ENCODE measurements around the gene NCOA5. TPM values are rescaled to one million over a fixed set of nuclear protein-coding genes. Genes with fewer than 3 reads are reported as not detected.
A peak's percentile ranks its signal among the peaks of the same experiment; 100 is the strongest.

Gene NCOA5
- total RNA-seq, 1 experiment from 2014 or later = 13.7 TPM

- peak; percentile 63 for DNase-seq (ENCODE audit: low spot score)
- in situ Hi-C loops (cut with HindIII; ENCODE audit: low sequenced_read_pairs) = no loop called here
These were observed 38.0 kb downstream of the NCOA5 start for GRCh38 chr20:46051556-46052308.

GRCh38 chr20:46050885-46051284 lies 38.9 kb downstream of the NCOA5 start:
- in situ Hi-C loops (cut with HindIII; ENCODE audit: low sequenced_read_pairs) = no loop called here
- no peak for DNase-seq (ENCODE audit: low spot score)

- no peak for DNase-seq (ENCODE audit: low spot score)
- in situ Hi-C loops (cut with HindIII; ENCODE audit: low sequenced_read_pairs) = no loop called here
These were observed 39.3 kb downstream of the NCOA5 start for GRCh38 chr20:46050444-46050843.

- DNase-seq (ENCODE audit: low spot score) = no peak
- in situ Hi-C loops (cut with HindIII; ENCODE audit: low sequenced_read_pairs) = no loop called here
These were observed 39.9 kb downstream of the NCOA5 start for GRCh38 chr20:46049815-46050214.

GRCh38 chr20:46049190-46049589 lies 40.6 kb downstream of the NCOA5 start:
- DNase-seq (ENCODE audit: low spot score) = no peak
- in situ Hi-C loops (cut with HindIII; ENCODE audit: low sequenced_read_pairs) = no loop called here

GRCh38 chr20:46047821-46048220 lies 41.9 kb downstream of the NCOA5 start:
- in situ Hi-C loops (cut with HindIII; ENCODE audit: low sequenced_read_pairs) = no loop called here
- no peak for DNase-seq (ENCODE audit: low spot score)

DNA sequence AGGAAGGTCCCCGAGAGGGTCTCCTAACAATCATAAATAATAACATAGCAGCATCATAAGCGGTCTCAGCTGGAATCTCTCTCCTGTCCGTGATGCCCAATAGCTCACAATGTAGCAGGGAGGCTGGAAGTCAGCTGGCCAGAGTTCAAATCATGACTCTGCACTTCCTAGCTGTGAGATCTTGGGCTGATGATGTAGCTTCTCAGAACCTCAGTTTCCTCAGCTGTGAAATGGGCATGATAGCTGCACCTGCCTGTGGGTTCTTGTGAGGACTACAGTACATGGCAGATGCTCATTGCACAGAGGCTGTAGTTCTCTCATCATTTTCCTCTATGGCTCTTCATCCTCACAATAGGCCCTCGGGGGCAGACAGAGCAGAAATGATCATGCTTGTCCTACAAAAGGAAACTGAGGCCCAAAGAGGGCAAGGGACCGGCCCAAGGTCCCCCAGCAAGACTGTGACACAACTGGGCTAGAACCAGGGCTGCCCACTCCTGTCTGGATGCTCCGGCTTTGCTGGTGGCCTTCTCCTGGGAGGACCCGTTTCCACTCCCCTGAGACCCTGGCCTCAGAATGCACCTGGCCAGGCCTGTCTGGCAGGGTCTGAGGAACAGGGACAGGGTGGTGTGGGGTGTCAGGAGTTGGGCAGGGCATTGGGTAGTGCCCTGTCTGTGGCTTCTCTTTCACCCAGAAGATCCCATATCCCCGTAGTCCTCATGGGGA lies 43.0 kb downstream of the NCOA5 start:
- in situ Hi-C loops (cut with HindIII; ENCODE audit: low sequenced_read_pairs) = no loop called here
- no peak for DNase-seq (ENCODE audit: low spot score)

DNA sequence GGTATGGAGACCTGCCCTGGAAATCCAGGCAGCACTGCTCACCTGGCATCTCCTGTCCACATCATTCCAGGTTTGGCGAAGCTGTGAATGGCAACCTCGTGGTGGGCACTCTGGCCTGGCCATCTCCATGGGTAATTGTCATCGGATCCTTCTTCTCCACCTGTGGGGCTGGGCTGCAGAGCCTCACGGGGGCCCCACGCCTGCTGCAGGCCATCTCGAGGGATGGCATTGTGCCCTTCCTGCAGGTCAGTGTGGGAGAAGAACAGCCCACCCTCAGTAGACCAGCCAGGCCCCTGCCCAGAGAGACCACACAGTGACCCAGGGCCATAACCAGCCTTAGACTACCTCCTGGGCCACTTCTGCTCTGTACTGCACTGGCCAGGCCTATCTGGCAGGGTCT lies 44.9 kb downstream of the NCOA5 start:
- no peak for DNase-seq (ENCODE audit: low spot score)
- in situ Hi-C loops (cut with HindIII; ENCODE audit: low sequenced_read_pairs) = no loop called here

DNA sequence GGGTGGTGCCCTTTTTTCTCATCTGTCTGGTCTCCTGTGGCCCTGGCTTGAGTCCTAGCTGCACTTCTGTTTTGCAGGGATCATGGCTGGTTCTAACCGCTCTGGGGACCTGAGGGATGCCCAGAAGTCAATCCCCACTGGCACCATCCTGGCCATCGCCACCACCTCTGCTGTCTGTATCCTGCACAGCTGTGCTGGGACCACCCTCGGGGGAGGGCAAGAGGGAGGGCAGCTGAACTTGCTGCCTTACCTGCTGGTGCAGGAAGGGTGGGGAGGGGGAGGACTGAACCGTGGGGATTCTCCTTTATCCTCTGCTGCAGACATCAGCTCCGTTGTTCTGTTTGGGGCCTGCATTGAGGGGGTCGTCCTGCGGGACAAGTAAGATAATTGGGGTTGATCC lies 46.2 kb downstream of the NCOA5 start:
- no peak for DNase-seq (ENCODE audit: low spot score)
- in situ Hi-C loops (cut with HindIII; ENCODE audit: low sequenced_read_pairs) = no loop called here

DNA sequence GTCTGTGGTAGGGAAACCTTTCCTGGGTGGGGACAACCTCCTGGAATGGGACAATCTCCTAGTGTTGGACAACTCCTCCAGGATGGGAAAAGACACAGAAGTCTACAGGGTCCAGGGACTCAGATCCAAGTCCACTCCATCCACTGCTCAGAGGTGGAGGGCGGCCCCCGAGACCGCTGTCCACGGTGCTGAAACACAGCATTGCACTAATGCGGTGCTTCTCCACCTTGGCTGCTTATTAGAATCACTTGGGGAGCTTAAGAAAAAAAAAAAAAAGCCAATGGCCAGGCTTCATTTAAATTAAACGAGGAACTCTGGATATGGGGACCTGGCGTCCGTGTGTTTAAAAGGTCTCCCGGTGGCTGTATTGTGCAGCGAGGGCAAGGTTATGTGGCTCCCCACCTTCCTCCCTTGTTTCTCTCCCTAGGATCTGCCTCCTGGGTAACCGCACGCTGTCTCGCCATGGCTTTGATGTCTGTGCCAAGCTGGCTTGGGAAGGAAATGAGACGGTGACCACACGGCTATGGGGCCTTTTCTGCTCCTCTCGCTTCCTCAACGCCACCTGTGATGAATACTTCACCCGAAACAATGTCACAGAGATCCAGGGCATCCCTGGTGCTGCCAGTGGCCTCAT lies 48.7 kb downstream of the NCOA5 start:
- in situ Hi-C loops (cut with HindIII; ENCODE audit: low sequenced_read_pairs) = no loop called here
- no peak for DNase-seq (ENCODE audit: low spot score)

DNA sequence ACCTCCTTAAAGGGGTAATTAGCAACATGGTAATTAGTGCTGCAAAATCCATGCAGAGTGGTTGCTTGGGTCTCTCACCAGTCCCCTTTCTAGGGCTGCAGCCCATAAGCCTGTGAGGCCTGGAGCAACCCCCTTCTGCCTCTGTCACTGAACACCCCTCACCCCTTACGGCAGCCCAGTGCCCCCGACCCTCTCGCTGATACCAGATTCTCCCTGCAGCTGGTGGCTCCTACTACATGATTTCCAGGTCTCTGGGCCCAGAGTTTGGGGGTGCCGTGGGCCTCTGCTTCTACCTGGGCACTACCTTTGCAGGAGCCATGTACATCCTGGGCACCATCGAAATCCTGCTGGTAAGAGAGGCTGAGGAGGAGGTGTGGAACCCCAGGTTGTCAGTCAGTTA lies 52.7 kb downstream of the NCOA5 start:
- no peak for DNase-seq (ENCODE audit: low spot score)
- in situ Hi-C loops (cut with HindIII; ENCODE audit: low sequenced_read_pairs) = no loop called here

- in situ Hi-C loops (cut with HindIII; ENCODE audit: low sequenced_read_pairs) = no loop called here
- DNase-seq (ENCODE audit: low spot score) = peak; percentile 61
These were observed 53.4 kb downstream of the NCOA5 start for GRCh38 chr20:46036370-46036769.

DNA sequence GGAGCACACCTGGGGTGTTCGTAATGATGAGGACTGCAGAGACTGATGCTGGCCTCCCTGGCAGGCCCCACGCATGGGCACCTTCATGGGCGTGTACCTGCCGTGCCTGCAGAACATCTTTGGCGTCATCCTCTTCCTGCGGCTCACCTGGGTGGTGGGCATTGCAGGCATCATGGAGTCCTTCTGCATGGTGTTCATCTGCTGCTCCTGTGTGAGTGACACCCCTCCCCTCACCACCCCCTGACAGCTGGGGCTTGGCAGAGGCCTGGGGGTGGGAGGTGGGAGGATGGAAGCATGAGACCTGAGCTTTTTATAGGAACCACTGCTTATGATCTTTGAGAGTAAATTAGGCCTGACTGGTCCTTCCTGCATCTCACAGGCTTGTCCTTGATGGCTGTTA lies 54.0 kb downstream of the NCOA5 start:
- no peak for DNase-seq (ENCODE audit: low spot score)
- in situ Hi-C loops (cut with HindIII; ENCODE audit: low sequenced_read_pairs) = no loop called here

DNA sequence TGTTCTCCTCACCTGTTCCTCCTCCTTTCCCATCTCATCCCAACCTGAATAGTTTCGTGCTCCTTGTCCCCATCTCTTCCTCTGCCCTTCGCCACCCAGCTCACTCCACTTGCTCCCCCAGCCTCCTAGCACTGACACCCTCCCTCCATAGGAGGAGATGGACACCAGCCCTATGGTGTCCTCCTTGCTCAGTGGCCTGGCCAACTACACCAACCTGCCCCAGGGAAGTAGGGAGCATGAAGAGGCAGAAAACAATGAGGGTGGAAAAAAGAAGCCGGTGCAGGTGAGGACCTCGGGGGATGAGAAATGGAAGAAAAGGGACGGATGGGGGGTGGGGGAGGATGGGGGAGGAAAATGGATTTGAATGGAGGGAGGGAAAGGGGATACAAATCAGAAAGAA lies 54.5 kb downstream of the NCOA5 start:
- no peak for DNase-seq (ENCODE audit: low spot score)
- in situ Hi-C loops (cut with HindIII; ENCODE audit: low sequenced_read_pairs) = no loop called here

GRCh38 chr20:46034039-46034438 lies 55.7 kb downstream of the NCOA5 start:
- in situ Hi-C loops (cut with HindIII; ENCODE audit: low sequenced_read_pairs) = no loop called here
- DNase-seq (ENCODE audit: low spot score) = no peak

DNA sequence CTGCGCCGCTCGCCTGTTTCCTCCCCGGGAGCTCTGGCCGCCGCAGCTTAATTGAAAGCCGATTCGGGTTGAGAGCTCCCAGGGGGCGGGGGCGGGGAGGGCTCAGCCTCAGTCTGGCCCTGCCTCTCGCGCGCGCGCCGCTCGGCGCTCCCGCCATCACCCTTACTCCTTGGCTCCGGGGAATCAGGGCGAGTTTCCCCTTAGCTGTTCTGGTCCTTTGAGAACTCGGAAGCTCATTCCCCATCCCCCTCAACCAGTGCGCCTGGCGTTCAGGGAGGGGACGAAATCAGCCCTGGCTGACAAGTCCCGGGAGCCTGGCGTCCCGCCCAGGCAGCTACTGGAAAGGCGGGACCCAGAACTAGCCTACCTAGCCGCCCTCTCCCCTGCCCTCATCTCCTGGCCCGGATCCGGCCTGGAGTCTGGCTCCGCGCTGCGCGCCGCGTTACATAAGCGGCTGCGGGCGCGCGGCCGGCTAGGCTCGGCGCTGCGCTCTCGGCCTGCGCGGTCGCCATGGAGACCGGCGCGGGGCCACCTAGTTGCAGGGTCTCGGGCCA lies 58.0 kb downstream of the NCOA5 start:
- DNase-seq (ENCODE audit: low spot score) = peak; percentile 89

GRCh38 chr20:46031014-46031569 lies 58.7 kb downstream of the NCOA5 start:
- DNase-seq (ENCODE audit: low spot score) = peak; percentile 43
- in situ Hi-C loops (cut with HindIII; ENCODE audit: low sequenced_read_pairs) = no loop called here

More for the DNA sequence above, 58.0 kb downstream of the NCOA5 start:
- in situ Hi-C loops (cut with HindIII; ENCODE audit: low sequenced_read_pairs) = no loop called here

- DNase-seq (ENCODE audit: low spot score) = no peak
- in situ Hi-C loops (cut with HindIII; ENCODE audit: low sequenced_read_pairs) = no loop called here
These were observed 59.3 kb downstream of the NCOA5 start for GRCh38 chr20:46030284-46031013.

DNA sequence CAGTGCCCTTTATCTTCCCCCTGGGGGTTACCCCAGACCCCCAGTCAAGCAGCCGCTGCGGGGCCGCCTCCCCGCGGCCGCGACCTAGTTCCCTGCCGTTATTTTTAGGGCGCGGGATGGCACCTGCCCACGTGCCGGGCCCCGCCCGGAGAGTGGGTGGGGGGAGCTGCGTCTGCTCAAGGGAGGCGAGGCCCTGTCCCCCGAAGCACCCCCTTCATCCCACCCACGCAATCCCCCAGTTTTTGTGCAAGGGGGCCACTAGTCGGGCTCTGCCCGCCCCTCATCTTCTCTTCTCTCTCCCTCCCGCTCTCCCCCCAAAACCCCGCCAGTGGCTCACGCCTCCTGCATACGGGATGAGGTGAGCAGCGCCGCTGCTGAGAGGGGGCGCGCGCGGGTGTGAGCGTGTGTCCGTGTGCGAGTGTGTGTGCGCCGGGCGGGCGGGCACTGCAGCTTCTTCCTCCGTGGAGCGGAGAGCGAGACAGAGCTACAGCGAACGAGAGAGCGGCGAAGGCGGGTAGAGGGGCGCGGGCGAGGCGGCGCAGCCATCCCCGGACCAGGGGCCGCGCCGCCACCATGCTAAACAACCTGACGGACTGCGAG lies 60.9 kb downstream of the NCOA5 start, which contains the start of gene SLC12A5:
Gene SLC12A5 (plus strand): TSS at position 444 of the 600 bp plus-strand sequence. CDS start 130 bp downstream, at position 574.
- in situ Hi-C loops (cut with HindIII; ENCODE audit: low sequenced_read_pairs) = no loop called here
- DNase-seq (ENCODE audit: low spot score) = peak; percentile 86
